Activated CD4-positive, CD25-positive, alpha-beta regulatory T cell (primary cell): ENCODE results near the gene MATN4.

Experiments
- DNase-seq, 4 experiments: peaks; one replicate each; lab custom pipeline; 2025; lab: John Stamatoyannopoulos, UW

MATN4 gene

GRCh38 chr20:45340951-45341350 lies 32.9 kb upstream of the MATN4 start:
- no peak for DNase-seq

GRCh38 chr20:45340236-45340847 lies 32.2 kb upstream of the MATN4 start:
- no peak for DNase-seq

GRCh38 chr20:45339799-45340198 lies 31.7 kb upstream of the MATN4 start:
- DNase-seq = no peak

- no peak for DNase-seq
Observed at GRCh38 chr20:45339084-45339483, 31.0 kb upstream of the MATN4 start.

- no peak for DNase-seq
Observed at GRCh38 chr20:45338121-45339030, 30.3 kb upstream of the MATN4 start.

GRCh38 chr20:45337367-45338120 lies 29.4 kb upstream of the MATN4 start:
- no peak for DNase-seq

GRCh38 chr20:45336530-45337366 lies 28.6 kb upstream of the MATN4 start:
- DNase-seq = no peak

GRCh38 chr20:45330476-45330875 lies 22.4 kb upstream of the MATN4 start:
- no peak for DNase-seq

- DNase-seq = no peak
Observed at GRCh38 chr20:45329497-45330319, 21.6 kb upstream of the MATN4 start.

- no peak for DNase-seq
Observed at GRCh38 chr20:45328451-45328850, 20.4 kb upstream of the MATN4 start.

GRCh38 chr20:45325371-45325770 lies 17.3 kb upstream of the MATN4 start:
- DNase-seq = no peak

- DNase-seq = no peak
Observed at GRCh38 chr20:45323731-45324130, 15.6 kb upstream of the MATN4 start.

GRCh38 chr20:45322952-45323383 lies 14.9 kb upstream of the MATN4 start:
- no peak for DNase-seq

GRCh38 chr20:45320948-45321595 lies 13.0 kb upstream of the MATN4 start:
- no peak for DNase-seq

- DNase-seq = no peak
Observed at GRCh38 chr20:45318948-45319347, 10.8 kb upstream of the MATN4 start.

- DNase-seq = no peak
Observed at GRCh38 chr20:45318386-45318939, 10.4 kb upstream of the MATN4 start.

GRCh38 chr20:45317826-45318225 lies 9.7 kb upstream of the MATN4 start:
- DNase-seq = no peak

GRCh38 chr20:45316150-45317080 lies 8.3 kb upstream of the MATN4 start:
- no peak for DNase-seq

GRCh38 chr20:45315672-45316071 lies 7.6 kb upstream of the MATN4 start:
- DNase-seq = no peak
